LNCaP clone FGC (cell line): ENCODE results near the gene WWC2.

Source experiments
- DNase-seq: peaks from one replicate; pipeline ENCODE4 v3.0.0-alpha.2; 2011; ENCODE audit warnings: low read depth
- H3K4me3 ChIP-seq: 2 replicates; pipeline ENCODE4 v1.5.1; 2011; ENCODE audit warnings: mild to moderate bottlenecking, low read depth, low read length, control low read depth
- TF ChIP-seq, protein P1 (sequence below): IDR thresholded peaks from 2 replicates; pipeline ENCODE4 v1.5.1; 2012; ENCODE audit warnings: mild to moderate bottlenecking; ENCODE audit not compliant: control insufficient read depth, insufficient read depth; ENCODE audit errors: extremely low read depth

WWC2 gene

DNA sequence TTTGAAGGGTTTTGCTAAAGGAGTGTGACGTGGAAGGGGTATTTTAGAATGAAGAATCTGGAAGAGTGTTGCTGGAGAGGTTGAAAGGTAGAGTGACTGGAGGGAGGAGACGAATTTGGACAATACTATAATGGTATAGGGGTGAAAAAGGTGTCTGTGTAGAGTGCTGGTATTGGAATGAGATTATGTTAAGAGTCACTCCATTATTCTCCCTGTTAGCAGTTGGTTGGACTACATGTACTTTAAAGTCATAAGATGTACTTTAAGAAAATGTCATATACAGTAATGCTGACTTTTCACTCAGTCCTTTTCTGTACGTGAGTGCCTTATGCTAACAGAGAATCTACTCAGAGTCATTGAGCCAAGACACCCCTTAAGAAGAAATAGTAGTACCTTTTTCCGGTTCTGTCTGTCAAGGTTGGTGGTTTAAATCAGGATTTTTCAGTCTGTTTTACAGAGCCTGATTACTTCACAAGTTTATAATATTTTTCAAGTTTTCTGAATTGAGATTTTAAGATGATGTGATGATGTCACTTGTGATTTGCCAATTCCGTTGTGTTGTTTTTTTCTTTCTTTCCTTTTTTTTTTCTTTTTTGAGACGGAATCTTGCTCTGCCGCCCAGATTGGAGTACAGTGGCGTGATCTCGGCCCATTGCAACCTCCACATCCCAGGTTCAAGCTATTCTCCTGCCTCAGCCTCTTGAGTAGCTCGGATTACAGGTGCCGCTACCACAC, 56.6 kb downstream of the WWC2 start:
- H3K4me3 ChIP-seq: no peak overlapping the region
- no peak for DNase-seq
- TF ChIP-seq, protein P1, sequence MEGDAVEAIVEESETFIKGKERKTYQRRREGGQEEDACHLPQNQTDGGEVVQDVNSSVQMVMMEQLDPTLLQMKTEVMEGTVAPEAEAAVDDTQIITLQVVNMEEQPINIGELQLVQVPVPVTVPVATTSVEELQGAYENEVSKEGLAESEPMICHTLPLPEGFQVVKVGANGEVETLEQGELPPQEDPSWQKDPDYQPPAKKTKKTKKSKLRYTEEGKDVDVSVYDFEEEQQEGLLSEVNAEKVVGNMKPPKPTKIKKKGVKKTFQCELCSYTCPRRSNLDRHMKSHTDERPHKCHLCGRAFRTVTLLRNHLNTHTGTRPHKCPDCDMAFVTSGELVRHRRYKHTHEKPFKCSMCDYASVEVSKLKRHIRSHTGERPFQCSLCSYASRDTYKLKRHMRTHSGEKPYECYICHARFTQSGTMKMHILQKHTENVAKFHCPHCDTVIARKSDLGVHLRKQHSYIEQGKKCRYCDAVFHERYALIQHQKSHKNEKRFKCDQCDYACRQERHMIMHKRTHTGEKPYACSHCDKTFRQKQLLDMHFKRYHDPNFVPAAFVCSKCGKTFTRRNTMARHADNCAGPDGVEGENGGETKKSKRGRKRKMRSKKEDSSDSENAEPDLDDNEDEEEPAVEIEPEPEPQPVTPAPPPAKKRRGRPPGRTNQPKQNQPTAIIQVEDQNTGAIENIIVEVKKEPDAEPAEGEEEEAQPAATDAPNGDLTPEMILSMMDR: no peak

DNA sequence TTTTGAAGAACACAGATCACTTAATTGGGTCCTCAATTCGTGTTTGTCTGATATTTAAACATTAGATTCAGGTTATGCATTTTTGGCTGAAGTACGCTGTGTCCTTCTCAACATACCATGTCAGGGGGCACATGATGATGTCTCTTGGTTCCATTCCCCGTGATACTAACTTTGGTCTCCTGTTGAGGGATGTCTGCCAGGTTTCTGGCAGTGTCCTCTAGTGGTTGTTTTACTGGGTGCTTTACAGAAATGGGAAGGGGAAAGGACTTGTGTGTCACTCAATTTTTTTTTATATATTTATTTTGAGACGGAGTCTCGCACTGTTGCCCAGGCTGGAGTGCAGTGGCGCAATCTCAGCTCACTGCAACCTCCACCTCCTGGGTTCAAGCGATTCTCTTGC, 58.2 kb downstream of the WWC2 start:
- H3K4me3 ChIP-seq: no peak overlapping the region
- no peak for DNase-seq
- TF ChIP-seq, protein P1: no peak

DNA sequence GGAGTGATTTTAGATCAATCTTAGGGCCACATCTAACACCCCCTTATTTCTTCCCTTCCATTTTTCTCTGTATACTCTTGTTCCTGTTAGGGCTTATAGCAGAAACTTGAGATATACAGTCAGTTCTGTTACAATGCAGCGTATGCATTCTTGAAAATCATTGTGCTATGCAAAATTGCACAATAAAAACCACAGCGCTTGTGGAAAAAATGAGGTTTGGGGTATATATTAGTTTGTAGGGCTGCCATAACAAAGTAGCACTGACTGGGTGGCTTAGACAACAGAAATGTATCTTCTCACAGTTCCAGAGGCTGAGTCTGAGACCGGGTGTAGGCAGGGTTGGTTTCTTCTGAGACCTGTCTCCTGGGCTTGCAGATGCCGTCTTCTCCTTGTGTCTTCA, 59.0 kb downstream of the WWC2 start:
- DNase-seq: no peak
- H3K4me3 ChIP-seq: no peak overlapping the region
- TF ChIP-seq, protein P1: no peak

DNA sequence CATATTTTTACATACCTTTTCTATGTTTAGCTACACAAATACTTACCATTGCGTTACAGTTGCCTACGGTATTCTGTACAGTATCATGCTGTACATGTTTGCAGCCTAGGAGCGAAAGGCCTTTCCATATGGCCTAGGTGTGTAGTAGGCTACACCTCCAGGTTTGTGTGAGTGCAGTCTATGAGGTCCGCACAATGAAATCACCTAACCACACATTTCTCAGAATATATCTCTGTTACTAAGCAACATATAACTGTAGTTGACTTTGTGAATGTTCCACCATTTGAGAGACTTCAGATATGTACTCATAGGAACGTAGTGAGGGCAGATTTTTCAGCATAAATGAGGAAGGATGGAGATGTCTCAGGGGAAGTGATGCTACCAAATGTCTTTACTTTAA, 62.6 kb downstream of the WWC2 start:
- H3K4me3 ChIP-seq: no peak overlapping the region
- TF ChIP-seq, protein P1: no peak
- no peak for DNase-seq

DNA sequence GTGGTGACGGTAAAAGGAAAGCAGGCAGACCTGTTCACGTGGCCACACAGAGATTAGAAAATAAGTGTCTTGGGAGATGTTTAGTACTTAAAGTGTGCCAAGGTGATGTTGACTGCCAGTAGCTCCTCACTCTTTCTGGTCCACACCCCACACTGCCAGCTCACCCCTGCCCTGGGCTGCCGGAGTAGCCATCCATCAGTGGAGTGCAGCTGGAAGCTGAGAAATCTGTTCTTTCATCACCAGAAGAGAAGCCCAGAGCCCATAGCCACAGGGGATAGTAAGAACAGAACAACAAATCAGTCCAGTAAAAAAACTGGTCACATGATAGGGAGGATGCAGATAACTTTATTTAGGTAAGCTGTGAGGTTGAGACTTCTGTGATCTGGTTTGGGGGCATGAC, 64.1 kb downstream of the WWC2 start:
- DNase-seq: no peak
- no peak overlapping the region for H3K4me3 ChIP-seq
- TF ChIP-seq, protein P1: no peak

DNA sequence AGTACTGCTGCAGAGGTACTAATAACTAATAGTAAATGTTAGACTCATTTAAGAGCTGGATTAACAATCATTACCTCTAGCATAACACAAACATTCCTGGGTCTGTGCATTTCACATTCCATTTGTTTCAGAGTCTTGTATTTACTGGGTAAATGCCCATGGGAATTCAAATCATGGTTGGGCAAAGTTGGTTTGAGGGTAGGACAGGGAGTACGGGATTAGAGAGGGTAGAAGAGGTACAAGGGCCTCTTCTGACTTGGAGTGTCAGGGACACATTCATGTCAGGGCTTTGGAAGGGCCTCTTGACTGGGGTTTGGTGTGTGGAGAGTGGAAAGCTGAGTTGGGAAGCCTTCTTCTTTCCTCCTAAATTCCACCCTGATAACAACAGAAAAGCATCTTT, 65.9 kb downstream of the WWC2 start:
- no peak overlapping the region for H3K4me3 ChIP-seq
- no peak for DNase-seq
- TF ChIP-seq, protein P1: no peak

DNA sequence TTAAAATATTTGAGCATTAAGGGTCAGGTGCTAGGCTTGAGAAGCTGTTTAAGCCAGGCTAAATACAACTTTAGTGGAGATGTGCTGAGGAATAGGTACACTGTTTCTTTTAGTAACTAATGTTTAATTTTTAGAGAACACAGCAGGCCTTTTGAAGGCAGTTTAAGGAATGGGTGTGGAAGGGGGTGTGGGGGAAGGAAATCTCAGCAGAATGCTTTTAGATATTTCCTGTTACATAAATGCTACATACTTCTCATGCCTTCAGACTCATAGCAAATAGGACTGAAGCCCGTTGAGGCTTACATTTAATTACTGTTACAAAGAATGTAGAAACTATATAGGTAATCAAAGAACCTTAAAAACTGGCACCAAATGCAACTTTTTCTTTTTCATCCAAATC, 66.3 kb downstream of the WWC2 start:
- no peak for DNase-seq
- no peak overlapping the region for H3K4me3 ChIP-seq
- TF ChIP-seq, protein P1: no peak
